Trophoblast cell (in vitro differentiated cells and primary cell): Measurements from ENCODE around the gene KRT28.
A peak's percentile ranks its signal among the peaks of the same experiment; 100 is the strongest.

Source experiments
- DNase-seq, 2 donors: peaks; one replicate each; pipeline ENCODE4 v3.0.0-alpha.2; 2016
- H2AFZ ChIP-seq: 2 replicates; pipeline ENCODE4 v1.6.1; 2013; ENCODE audit warnings: low read length, moderate library complexity, mild to moderate bottlenecking; ENCODE audit not compliant: insufficient read depth, poor library complexity
- H2AK5ac ChIP-seq: 2 replicates; pipeline ENCODE4 v1.6.1; 2013; ENCODE audit warnings: mild to moderate bottlenecking, low read length
- H2BK120ac ChIP-seq: 2 replicates; pipeline ENCODE4 v1.6.1; 2013; ENCODE audit warnings: low read length, mild to moderate bottlenecking, moderate library complexity; ENCODE audit not compliant: insufficient read depth, poor library complexity
- H2BK12ac ChIP-seq: 2 replicates; pipeline ENCODE4 v1.6.1; 2013; ENCODE audit warnings: mild to moderate bottlenecking, low read length, moderate library complexity
- H2BK5ac ChIP-seq: 2 replicates; pipeline ENCODE4 v1.6.1; 2013; ENCODE audit warnings: low read length, low read depth, moderate library complexity, mild to moderate bottlenecking; ENCODE audit not compliant: poor library complexity
- H3K14ac ChIP-seq: 2 replicates; pipeline ENCODE4 v1.6.1; 2013; ENCODE audit warnings: mild to moderate bottlenecking, low read length
- H3K18ac ChIP-seq: 2 replicates; pipeline ENCODE4 v1.6.1; 2013; ENCODE audit warnings: mild to moderate bottlenecking, low read length
- H3K23ac ChIP-seq: 2 replicates; pipeline ENCODE4 v1.6.1; 2013; ENCODE audit warnings: low read length
- H3K27ac ChIP-seq: 2 replicates; pipeline ENCODE4 v1.5.1; 2013; ENCODE audit warnings: low read depth, mild to moderate bottlenecking, inconsistent platforms, low read length, moderate library complexity
- H3K27me3 ChIP-seq: 2 replicates; pipeline ENCODE4 v1.6.1; 2013; ENCODE audit warnings: inconsistent platforms, mild to moderate bottlenecking, low read length, moderate library complexity; ENCODE audit not compliant: insufficient read depth
- H3K36me3 ChIP-seq, 2 experiments: 1 replicate in 1 of 2; 2 replicates in 1 of 2; pipeline ENCODE4 v1.6.1; 2013; ENCODE audit warnings: low read length in 2 of 2, mild to moderate bottlenecking in 2 of 2, moderate library complexity in 1 of 2; ENCODE audit not compliant: insufficient read depth in 2 of 2, control insufficient read depth in 1 of 2
- H3K4ac ChIP-seq: 2 replicates; pipeline ENCODE4 v1.6.1; 2013; ENCODE audit warnings: low read depth, mild to moderate bottlenecking, low read length, moderate library complexity
- H3K4me1 ChIP-seq, 2 experiments: 1 replicate in 1 of 2; 2 replicates in 1 of 2; pipeline ENCODE4 v1.6.1; 2013; ENCODE audit warnings: low read length in 2 of 2, mild to moderate bottlenecking in 2 of 2, moderate library complexity in 1 of 2; ENCODE audit not compliant: insufficient read depth in 2 of 2, control insufficient read depth in 1 of 2
- H3K4me2 ChIP-seq: 2 replicates; pipeline ENCODE4 v1.6.1; 2013; ENCODE audit warnings: inconsistent platforms, mild to moderate bottlenecking, low read length, moderate library complexity
- H3K4me3 ChIP-seq: 2 replicates; pipeline ENCODE4 v1.5.1; 2013; ENCODE audit warnings: mild to moderate bottlenecking, low read depth, low read length, inconsistent platforms
- H3K79me1 ChIP-seq: one replicate; pipeline ENCODE4 v1.6.1; 2013; ENCODE audit warnings: low read length
- H3K79me2 ChIP-seq: 2 replicates; pipeline ENCODE4 v1.6.1; 2013; ENCODE audit warnings: low read length, mild to moderate bottlenecking; ENCODE audit not compliant: control insufficient read depth, insufficient read depth, poor library complexity
- H3K9ac ChIP-seq: 2 replicates; pipeline ENCODE4 v1.6.1; 2013; ENCODE audit warnings: mild to moderate bottlenecking, low read length
- H3K9me3 ChIP-seq: 2 replicates; pipeline ENCODE4 v1.6.1; 2013; ENCODE audit warnings: low read depth, mild to moderate bottlenecking, control low read depth, inconsistent platforms, low read length; ENCODE audit not compliant: insufficient read depth
- H4K12ac ChIP-seq: 2 replicates; pipeline ENCODE4 v1.6.1; 2013; ENCODE audit warnings: low read depth, mild to moderate bottlenecking, low read length, moderate library complexity
- H4K8ac ChIP-seq: 2 replicates; pipeline ENCODE4 v1.6.1; 2013; ENCODE audit warnings: low read depth, mild to moderate bottlenecking, low read length, moderate library complexity
- H4K91ac ChIP-seq: one replicate; pipeline ENCODE4 v1.6.1; 2013; ENCODE audit warnings: low read depth, mild to moderate bottlenecking, low read length, moderate library complexity
- WGBS: extraction: QIAGEN DNeasy Blood & Tissue Kit; methylation state at CpG from one replicate; pipeline ENCODE4 v1.1.7; 2013; ENCODE audit warnings: missing lambda C conversion rate; ENCODE audit not compliant: insufficient read length, insufficient coverage; ENCODE audit errors: extremely low coverage; 5-methylcytosine and 5-hydroxymethylcytosine counted together

The KRT28 gene

GRCh38 chr17:40827746-40828453 is 28.1 kb upstream of the KRT28 start:
- Histone ChIP-seq H3K4me2 (no peak overlapping the region), H3K4me1 (no peaks in the 10 kb centered on the region), H3K79me1 (no peaks in the 10 kb centered on the region), H4K8ac (no peak overlapping the region), H3K79me2 (no peaks in the 10 kb centered on the region), H3K23ac (no peak overlapping the region), H3K9me3 (no peaks in the 10 kb centered on the region), H2AFZ (no peak overlapping the region), H4K91ac (no peak overlapping the region), H2BK5ac (no peak overlapping the region), H3K9ac (no peak overlapping the region), H3K27me3 (no peaks in the 10 kb centered on the region), H3K14ac (no peak overlapping the region), H3K36me3 (no peaks in the 10 kb centered on the region), H3K4me3 (no peak overlapping the region), H2BK120ac (no peak overlapping the region), H3K18ac (no peak overlapping the region), H2BK12ac (no peak overlapping the region), H4K12ac (no peak overlapping the region), H3K4ac (no peak overlapping the region), H2AK5ac (no peak overlapping the region), H3K27ac (no peak overlapping the region)
- no CpG with 5 or more reads among the region's 7 CpGs for WGBS
- DNase-seq = peak; percentile 8 to 27

- no peak overlapping the region for H3K4me3 ChIP-seq
- H4K91ac ChIP-seq = no peak overlapping the region
- H3K27ac ChIP-seq = no peak overlapping the region
- no peaks in the 10 kb centered on the region for H3K9me3 ChIP-seq
- no peaks in the 10 kb centered on the region for H3K27me3 ChIP-seq
- no peak overlapping the region for H4K12ac ChIP-seq
- no peaks in the 10 kb centered on the region for H3K4me1 ChIP-seq
- no peak overlapping the region for H2BK5ac ChIP-seq
- no peak overlapping the region for H2AK5ac ChIP-seq
- no peak overlapping the region for H4K8ac ChIP-seq
- no CpG with 5 or more reads among the region's 2 CpGs for WGBS
- no peak for DNase-seq
- H2BK12ac ChIP-seq = no peak overlapping the region
- no peaks in the 10 kb centered on the region for H3K79me1 ChIP-seq
- no peak overlapping the region for H3K4me2 ChIP-seq
- no peak overlapping the region for H2BK120ac ChIP-seq
- peaks cover 0 to 2% of the 10 kb centered on the region in 2 experiments for H3K36me3 ChIP-seq
- H2AFZ ChIP-seq = no peak overlapping the region
- H3K4ac ChIP-seq = no peak overlapping the region
- H3K23ac ChIP-seq = peak overlapping the region; percentile 22
- H3K18ac ChIP-seq = no peak overlapping the region
- no peak overlapping the region for H3K14ac ChIP-seq
- no peaks in the 10 kb centered on the region for H3K79me2 ChIP-seq
- H3K9ac ChIP-seq = no peak overlapping the region
Measured at GRCh38 chr17:40825599-40825998, 25.8 kb upstream of the KRT28 start.

GRCh38 chr17:40824015-40824832 is 24.5 kb upstream of the KRT28 start:
- H2BK12ac ChIP-seq = no peak overlapping the region
- H4K12ac ChIP-seq = no peak overlapping the region
- no peak overlapping the region for H2BK120ac ChIP-seq
- no peak overlapping the region for H3K18ac ChIP-seq
- no peak overlapping the region for H2AK5ac ChIP-seq
- no peaks in the 10 kb centered on the region for H3K79me1 ChIP-seq
- H3K79me2 ChIP-seq = no peaks in the 10 kb centered on the region
- H3K14ac ChIP-seq = no peak overlapping the region
- no CpG with 5 or more reads among the region's 1 CpG for WGBS
- H3K36me3 ChIP-seq = peaks cover 0 to 2% of the 10 kb centered on the region in 2 experiments
- H4K8ac ChIP-seq = no peak overlapping the region
- H3K9me3 ChIP-seq = no peaks in the 10 kb centered on the region
- H3K23ac ChIP-seq = no peak overlapping the region
- no peaks in the 10 kb centered on the region for H3K27me3 ChIP-seq
- H3K4me1 ChIP-seq = no peaks in the 10 kb centered on the region
- no peak overlapping the region for H2AFZ ChIP-seq
- no peak overlapping the region for H2BK5ac ChIP-seq
- no peak overlapping the region for H3K4ac ChIP-seq
- DNase-seq = no peak
- H3K9ac ChIP-seq = no peak overlapping the region
- H3K4me3 ChIP-seq = no peak overlapping the region
- H3K27ac ChIP-seq = no peak overlapping the region
- no peak overlapping the region for H3K4me2 ChIP-seq
- no peak overlapping the region for H4K91ac ChIP-seq

- Histone ChIP-seq H2BK5ac (no peak within 1 kb of the TSS), H3K27ac (no peak within 1 kb of the TSS), H4K91ac (no peak within 1 kb of the TSS), H3K27me3 (no peaks in the 10 kb centered on the region), H3K23ac (no peak within 1 kb of the TSS), H3K79me2 (peaks cover 2% of the 10 kb centered on the region), H3K9ac (no peak within 1 kb of the TSS), H4K8ac (no peak within 1 kb of the TSS), H3K18ac (no peak within 1 kb of the TSS), H3K4me2 (no peak within 1 kb of the TSS), H4K12ac (no peak within 1 kb of the TSS), H2BK120ac (no peak within 1 kb of the TSS), H3K4me3 (no peak within 1 kb of the TSS), H2BK12ac (no peak within 1 kb of the TSS), H3K14ac (no peak within 1 kb of the TSS), H3K4me1 (no peaks in the 10 kb centered on the region), H3K4ac (no peak within 1 kb of the TSS), H3K9me3 (no peaks in the 10 kb centered on the region), H3K36me3 (peaks cover 0 to 4% of the 10 kb centered on the region in 2 experiments), H2AFZ (no peak within 1 kb of the TSS), H2AK5ac (no peak within 1 kb of the TSS), H3K79me1 (peaks cover 3% of the 10 kb centered on the region)
- no CpG with 5 or more reads among the region's 7 CpGs for WGBS
- no peak for DNase-seq
Measured at GRCh38 chr17:40822132-40822812, 22.5 kb upstream of the KRT28 start, which contains the start of gene KRT10. Gene KRT10, minus strand, starts transcription at chr17:40822614. Its CDS starts 29 bp downstream, at chr17:40822585.
